Testis (tissue), 2 donors: Measurements from ENCODE around the gene SARS2.

Experiments used
- CTCF ChIP-seq, 3 experiments: fragments of 450-650 bp in 2 of 3; fragments of 200-600 bp in 1 of 3; sonication (generic) in 1 of 3; IDR thresholded peaks; one replicate each; pipeline ENCODE4 v1.5.1; 2016 to 2019; ENCODE audit warnings: antibody characterized with exemption in 3 of 3, mild to moderate bottlenecking in 2 of 3, moderate library complexity in 1 of 3
- POLR2A ChIP-seq: fragments of 450-650 bp; IDR thresholded peaks from one replicate; pipeline ENCODE4 v1.6.1; 2017; ENCODE audit warnings: antibody characterized with exemption, mild to moderate bottlenecking, moderate library complexity

DNA sequence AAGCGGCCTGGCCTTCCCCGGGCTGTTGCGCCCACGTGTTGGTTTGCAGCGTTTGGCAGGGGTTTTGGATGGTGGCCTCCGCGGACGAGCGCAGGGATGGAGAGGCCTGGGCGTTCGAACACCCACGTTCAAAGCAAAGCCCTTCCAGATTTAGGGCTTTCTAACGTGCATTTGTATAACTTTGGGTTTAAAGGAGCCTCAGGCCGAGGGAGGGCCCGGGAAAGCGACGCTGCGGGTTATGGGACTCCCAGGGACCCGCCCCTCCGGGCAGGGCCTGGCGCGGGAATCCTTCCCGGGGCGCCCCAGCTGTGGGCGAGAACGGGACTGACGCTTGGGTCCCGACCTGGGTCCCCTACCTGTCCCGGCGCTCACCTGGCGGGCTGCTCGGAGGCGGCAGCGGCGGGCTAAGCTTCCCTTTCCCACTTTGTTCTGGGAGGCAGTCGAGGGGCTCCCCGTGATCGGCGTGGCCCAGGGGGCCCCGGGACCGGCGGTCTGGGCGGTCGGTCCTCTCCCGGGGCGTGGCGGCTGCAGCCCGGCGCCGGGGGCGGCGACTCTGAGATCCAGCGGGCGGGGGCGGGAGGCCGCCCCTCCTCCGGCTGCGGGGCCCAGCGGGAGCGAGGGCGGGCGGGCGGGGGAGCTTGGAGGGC is 44.8 kb upstream of the SARS2 start, which contains the start of gene FBXO17:
- TF ChIP-seq CTCF (IDR thresholded peaks at IDR 0.05), result no peak
- TF ChIP-seq POLR2A, result no peak
